ENCODE data around the gene IRAK1.

DNA sequence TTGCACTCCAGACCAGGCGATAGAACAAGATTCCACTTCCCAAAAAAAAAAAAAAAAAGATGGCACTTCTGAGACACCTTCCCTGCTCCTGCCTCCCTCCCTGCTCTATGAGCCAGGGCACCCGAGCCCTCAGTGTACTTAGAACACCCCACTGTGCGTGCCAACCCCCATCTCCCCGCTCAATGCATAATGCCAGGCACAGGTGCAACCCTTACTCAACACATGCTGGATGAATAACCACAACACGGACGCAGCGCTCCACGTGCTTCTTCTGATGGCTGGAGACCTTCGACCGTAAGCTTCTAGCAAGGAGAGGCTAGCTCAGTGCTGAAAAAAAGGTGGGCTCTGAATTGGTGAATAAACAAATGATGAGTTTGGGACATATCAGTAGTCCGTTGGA, 19.9 kb upstream of the IRAK1 start:
- TF ChIP-seq, protein P1, sequence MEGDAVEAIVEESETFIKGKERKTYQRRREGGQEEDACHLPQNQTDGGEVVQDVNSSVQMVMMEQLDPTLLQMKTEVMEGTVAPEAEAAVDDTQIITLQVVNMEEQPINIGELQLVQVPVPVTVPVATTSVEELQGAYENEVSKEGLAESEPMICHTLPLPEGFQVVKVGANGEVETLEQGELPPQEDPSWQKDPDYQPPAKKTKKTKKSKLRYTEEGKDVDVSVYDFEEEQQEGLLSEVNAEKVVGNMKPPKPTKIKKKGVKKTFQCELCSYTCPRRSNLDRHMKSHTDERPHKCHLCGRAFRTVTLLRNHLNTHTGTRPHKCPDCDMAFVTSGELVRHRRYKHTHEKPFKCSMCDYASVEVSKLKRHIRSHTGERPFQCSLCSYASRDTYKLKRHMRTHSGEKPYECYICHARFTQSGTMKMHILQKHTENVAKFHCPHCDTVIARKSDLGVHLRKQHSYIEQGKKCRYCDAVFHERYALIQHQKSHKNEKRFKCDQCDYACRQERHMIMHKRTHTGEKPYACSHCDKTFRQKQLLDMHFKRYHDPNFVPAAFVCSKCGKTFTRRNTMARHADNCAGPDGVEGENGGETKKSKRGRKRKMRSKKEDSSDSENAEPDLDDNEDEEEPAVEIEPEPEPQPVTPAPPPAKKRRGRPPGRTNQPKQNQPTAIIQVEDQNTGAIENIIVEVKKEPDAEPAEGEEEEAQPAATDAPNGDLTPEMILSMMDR (IDR thresholded peaks at IDR 0.05): no peak
- TF ChIP-seq POLR2A (IDR thresholded peaks at IDR 0.05): no peak
